CD4-positive, alpha-beta T cell treated with Interleukin-12 subunit alpha and Interleukin-12 subunit beta, for 1 hour (primary cell): ENCODE measurements around the gene CD109.

ENCODE experiments used
- DNase-seq: peaks from one replicate; pipeline ENCODE4 v3.0.0-alpha.2; 2020

The CD109 gene

GRCh38 chr6:73866305-73866704 lies 170.3 kb downstream of the CD109 start:
- no peak for DNase-seq

DNA sequence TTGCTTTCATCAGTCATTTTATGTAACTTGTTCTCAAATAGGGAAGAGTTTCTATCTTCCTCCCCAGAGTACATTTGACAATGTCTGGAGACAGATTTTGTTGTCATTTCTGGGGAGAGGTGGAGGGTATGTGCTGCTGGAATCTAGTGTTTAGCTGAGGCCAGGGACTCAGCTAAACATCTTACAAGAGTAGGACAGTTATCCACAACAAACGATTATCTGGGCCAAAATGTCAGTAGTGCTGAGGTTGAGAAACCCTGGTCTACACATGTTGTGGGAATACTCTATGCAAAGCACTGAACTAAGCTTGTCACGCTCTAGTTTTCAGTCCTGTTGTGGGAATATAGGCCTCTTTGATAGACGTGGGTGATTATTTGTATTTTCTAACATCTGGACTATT lies 171.4 kb downstream of the CD109 start:
- no peak for DNase-seq

GRCh38 chr6:73870907-73871306 lies 174.9 kb downstream of the CD109 start:
- no peak for DNase-seq

DNA sequence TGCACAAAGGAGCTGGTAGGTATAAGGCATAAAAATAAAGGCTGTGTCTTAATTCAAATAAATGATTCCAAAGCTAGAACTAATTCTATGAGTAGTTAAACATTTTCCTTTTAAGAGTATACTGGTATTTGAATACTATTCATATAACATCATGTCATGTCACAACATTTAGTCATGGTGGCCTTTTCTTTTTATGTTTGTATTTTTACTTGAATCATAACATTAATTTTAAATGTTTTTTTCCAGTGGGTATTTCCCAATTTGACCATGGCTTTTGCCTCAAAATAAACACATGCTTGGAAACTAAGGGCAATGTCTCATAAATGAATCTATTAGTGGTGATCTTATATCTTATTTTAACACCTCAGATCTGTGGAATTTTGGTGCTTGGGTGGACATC lies 177.1 kb downstream of the CD109 start:
- no peak for DNase-seq
